ENCODE results near the gene LRRC1. TPM values are rescaled to one million over a fixed set of nuclear protein-coding genes. Genes with fewer than 3 reads are reported as not detected.

Gene LRRC1
- total and polyA plus RNA-seq, 10 of the 15 experiments (the other 5 are each of a cell fraction or from before 2014, with no cell fraction given) = 0.35 to 9.3 (median 0.63) TPM

DNA sequence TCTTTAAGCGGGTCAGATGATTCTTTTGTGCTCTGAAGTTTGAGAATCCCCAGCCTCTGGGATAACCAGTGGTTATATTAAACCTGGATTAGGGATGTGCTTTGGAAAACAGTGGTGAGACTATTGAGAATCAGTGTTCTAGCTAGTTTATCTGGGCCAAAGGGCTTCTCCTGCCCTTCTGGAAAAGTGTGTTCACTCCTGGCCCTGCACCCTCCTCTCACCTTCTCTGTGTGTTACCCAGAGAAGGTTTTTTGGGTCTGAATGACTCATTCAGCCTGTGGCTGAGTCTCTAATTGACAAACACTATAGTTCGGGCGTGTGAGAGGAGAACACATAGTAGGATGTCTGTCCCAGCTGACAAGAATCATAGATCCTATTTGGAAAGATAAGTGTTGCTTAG is 66.7 kb downstream of the LRRC1 start:
- ChIA-PET POLR2A (no interaction called here), RAD21 (ENCODE audit: unreplicated experiment) (no interaction called here), CTCF (interaction anchor here (1.2 kb wide), 1 partner anchor 50 kb away, joined by 3 read pairs; no protein-coding TSS in a partner anchor), SMC1A (ENCODE audit: uncharacterized antibody, unreplicated experiment) (interaction anchor here (2.0 kb wide), 1 partner anchor 39 kb away, joined by 5 read pairs; no protein-coding TSS in a partner anchor)
- no peaks in the 10 kb centered on the region for H4K20me1 ChIP-seq (ENCODE audit: control insufficient read depth, insufficient read depth)
- no peak overlapping the region for H3K4me3 ChIP-seq
- no peak overlapping the region for H2AFZ ChIP-seq (ENCODE audit: control insufficient read depth, low read depth, low read length)
- intact Hi-C loops (cut with micrococcal nuclease; ENCODE audit: unreplicated experiment) = no loop called here
- no peak overlapping the region for H3K27ac ChIP-seq (ENCODE audit: control insufficient read depth, insufficient read depth)
- FAIRE-seq (no peak), ATAC-seq (peak; percentile 81), DNase-seq (ENCODE audit: low read depth, low spot score) (no peak)
- no peaks in the 10 kb centered on the region for H3K4me1 ChIP-seq (ENCODE audit: control insufficient read depth, insufficient read depth, low read length)
- H3K9ac ChIP-seq (ENCODE audit: control insufficient read depth, insufficient read depth, low read length) = no peak overlapping the region
- H3K9me3 ChIP-seq (replicated peaks; ENCODE audit: control insufficient read depth, insufficient read depth, low read length) = no peaks in the 10 kb centered on the region
- in situ Hi-C loops (cut with MboI) = no loop called here
- 2% methylated on average over 3 of the region's 3 CpGs for WGBS (ENCODE audit: insufficient coverage, insufficient replicate concordance, low lambda C conversion rate, missing lambda C conversion rate)
- H3K4me2 ChIP-seq (ENCODE audit: control insufficient read depth, insufficient read depth) = no peak overlapping the region
- H3K79me2 ChIP-seq (ENCODE audit: control insufficient read depth, insufficient read depth, low read length) = no peaks in the 10 kb centered on the region
- no TSS peak for BruUV-seq (replicated peaks)
- peaks cover 0 to 2% of the 10 kb centered on the region in 2 experiments; a peak in 1 of 4 replicates for H3K27me3 ChIP-seq (replicated peaks in 1 of 2; ENCODE audit: control insufficient read depth in 2 of 2, insufficient read depth in 2 of 2, low read length in 1 of 2)
- H3K36me3 ChIP-seq (ENCODE audit: control insufficient read depth in 2 of 2, insufficient read depth in 2 of 2, low read length in 1 of 2) = no peaks in the 10 kb centered on the region
- TF ChIP-seq ZNF274 (IDR thresholded peaks at IDR 0.05; ENCODE audit: insufficient read depth, insufficient read length) = no peak
- no peak for TF ChIP-seq SREBF2 (IDR thresholded peaks at IDR 0.05; ENCODE audit: low read length)
- TF ChIP-seq GABPA (IDR thresholded peaks at IDR 0.05; ENCODE audit: low read depth) = no peak
- TF ChIP-seq, protein P1, sequence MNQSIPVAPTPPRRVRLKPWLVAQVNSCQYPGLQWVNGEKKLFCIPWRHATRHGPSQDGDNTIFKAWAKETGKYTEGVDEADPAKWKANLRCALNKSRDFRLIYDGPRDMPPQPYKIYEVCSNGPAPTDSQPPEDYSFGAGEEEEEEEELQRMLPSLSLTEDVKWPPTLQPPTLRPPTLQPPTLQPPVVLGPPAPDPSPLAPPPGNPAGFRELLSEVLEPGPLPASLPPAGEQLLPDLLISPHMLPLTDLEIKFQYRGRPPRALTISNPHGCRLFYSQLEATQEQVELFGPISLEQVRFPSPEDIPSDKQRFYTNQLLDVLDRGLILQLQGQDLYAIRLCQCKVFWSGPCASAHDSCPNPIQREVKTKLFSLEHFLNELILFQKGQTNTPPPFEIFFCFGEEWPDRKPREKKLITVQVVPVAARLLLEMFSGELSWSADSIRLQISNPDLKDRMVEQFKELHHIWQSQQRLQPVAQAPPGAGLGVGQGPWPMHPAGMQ (IDR thresholded peaks at IDR 0.05; ENCODE audit: borderline replicate concordance) = no peak
- TF ChIP-seq RUNX3 (IDR thresholded peaks at IDR 0.05; ENCODE audit: low read length) = no peak
- TF ChIP-seq, protein P2, sequence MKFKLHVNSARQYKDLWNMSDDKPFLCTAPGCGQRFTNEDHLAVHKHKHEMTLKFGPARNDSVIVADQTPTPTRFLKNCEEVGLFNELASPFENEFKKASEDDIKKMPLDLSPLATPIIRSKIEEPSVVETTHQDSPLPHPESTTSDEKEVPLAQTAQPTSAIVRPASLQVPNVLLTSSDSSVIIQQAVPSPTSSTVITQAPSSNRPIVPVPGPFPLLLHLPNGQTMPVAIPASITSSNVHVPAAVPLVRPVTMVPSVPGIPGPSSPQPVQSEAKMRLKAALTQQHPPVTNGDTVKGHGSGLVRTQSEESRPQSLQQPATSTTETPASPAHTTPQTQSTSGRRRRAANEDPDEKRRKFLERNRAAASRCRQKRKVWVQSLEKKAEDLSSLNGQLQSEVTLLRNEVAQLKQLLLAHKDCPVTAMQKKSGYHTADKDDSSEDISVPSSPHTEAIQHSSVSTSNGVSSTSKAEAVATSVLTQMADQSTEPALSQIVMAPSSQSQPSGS (IDR thresholded peaks at IDR 0.05; ENCODE audit: low read length) = no peak
- no peak for TF ChIP-seq RFX5 (IDR thresholded peaks at IDR 0.05; ENCODE audit: low read depth, low read length)
- TF ChIP-seq NBN (IDR thresholded peaks at IDR 0.05) = no peak
- TF ChIP-seq, protein P3, sequence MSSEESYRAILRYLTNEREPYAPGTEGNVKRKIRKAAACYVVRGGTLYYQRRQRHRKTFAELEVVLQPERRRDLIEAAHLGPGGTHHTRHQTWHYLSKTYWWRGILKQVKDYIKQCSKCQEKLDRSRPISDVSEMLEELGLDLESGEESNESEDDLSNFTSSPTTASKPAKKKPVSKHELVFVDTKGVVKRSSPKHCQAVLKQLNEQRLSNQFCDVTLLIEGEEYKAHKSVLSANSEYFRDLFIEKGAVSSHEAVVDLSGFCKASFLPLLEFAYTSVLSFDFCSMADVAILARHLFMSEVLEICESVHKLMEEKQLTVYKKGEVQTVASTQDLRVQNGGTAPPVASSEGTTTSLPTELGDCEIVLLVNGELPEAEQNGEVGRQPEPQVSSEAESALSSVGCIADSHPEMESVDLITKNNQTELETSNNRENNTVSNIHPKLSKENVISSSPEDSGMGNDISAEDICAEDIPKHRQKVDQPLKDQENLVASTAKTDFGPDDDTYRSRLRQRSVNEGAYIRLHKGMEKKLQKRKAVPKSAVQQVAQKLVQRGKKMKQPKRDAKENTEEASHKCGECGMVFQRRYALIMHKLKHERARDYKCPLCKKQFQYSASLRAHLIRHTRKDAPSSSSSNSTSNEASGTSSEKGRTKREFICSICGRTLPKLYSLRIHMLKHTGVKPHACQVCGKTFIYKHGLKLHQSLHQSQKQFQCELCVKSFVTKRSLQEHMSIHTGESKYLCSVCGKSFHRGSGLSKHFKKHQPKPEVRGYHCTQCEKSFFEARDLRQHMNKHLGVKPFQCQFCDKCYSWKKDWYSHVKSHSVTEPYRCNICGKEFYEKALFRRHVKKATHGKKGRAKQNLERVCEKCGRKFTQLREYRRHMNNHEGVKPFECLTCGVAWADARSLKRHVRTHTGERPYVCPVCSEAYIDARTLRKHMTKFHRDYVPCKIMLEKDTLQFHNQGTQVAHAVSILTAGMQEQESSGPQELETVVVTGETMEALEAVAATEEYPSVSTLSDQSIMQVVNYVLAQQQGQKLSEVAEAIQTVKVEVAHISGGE (CRISPR knock-in tag; IDR thresholded peaks at IDR 0.05) = no peak
- TF ChIP-seq SIX5 (IDR thresholded peaks at IDR 0.05; ENCODE audit: low read depth, low read length, severe bottlenecking) = no peak
- no peak for TF ChIP-seq STAT1 (conservative IDR thresholded peaks at IDR 0.05)
- no peak for TF ChIP-seq RELA (IDR thresholded peaks at IDR 0.05; ENCODE audit: borderline replicate concordance, partially characterized antibody)

Data from GM12878 (cell line).